SH-SY5Y (cell line): Measurements from ENCODE around the gene TERT.

ENCODE experiments used
- GATA2 ChIP-seq: IDR thresholded peaks from 2 replicates; pipeline ENCODE4 v1.6.1; 2011; ENCODE audit warnings: mild to moderate bottlenecking, low read depth, low read length
- GATA3 ChIP-seq: IDR thresholded peaks from 2 replicates; pipeline ENCODE4 v1.6.1; 2011; ENCODE audit warnings: low read depth, mild to moderate bottlenecking, low read length, moderate library complexity

DNA sequence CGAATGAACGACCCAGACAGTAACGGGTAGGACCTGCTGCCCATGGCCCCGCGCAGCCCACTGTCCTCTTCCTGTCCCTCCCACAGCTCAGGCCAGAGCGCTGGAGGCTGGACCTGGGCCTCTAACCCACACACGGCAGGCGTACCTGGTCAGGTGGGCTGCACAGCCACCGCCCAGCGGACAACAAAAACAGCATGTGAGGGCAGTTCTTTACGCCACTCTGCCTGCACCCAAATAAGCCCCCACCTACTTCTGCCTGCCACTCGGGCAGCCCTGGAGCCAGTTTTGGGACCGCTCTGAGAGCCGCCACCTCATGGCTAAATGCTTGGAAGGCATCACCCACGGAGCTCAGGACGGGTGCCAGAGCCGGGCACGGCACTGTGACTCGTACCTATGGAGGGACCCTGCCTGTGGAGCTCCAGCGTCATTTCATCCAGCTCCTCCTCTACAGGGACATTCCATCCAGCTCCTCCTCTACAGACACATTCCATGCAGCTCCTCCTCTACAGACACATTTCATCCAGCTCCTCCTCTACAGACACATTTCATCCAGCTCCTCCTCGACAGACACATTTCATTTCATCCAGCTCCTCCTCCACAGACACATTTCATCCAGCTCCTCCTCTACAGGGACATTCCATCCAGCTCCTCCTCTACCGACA lies 31.1 kb upstream of the TERT start:
- no peak for TF ChIP-seq GATA2
- no peak for TF ChIP-seq GATA3
